Choroid plexus epithelial cell (primary cell): ENCODE results near the gene P2RX6.

ENCODE experiments used
- DNase-seq: peaks from one replicate; pipeline ENCODE4 v3.0.0-alpha.2; 2010; ENCODE audit warnings: low read depth
- H3K4me3 ChIP-seq: 2 replicates; pipeline ENCODE4 v1.5.1; 2011; ENCODE audit warnings: low read depth, mild to moderate bottlenecking, control low read depth, low read length, moderate library complexity
- CTCF ChIP-seq: conservative IDR thresholded peaks from 2 replicates; pipeline ENCODE4 v1.5.1; 2011; ENCODE audit warnings: low read depth, mild to moderate bottlenecking, control low read depth, inconsistent platforms, low read length, moderate library complexity

The P2RX6 gene

GRCh38 chr22:21010426-21011113, 4.4 kb upstream of the P2RX6 start:
- no peak overlapping the region for H3K4me3 ChIP-seq
- no peak for DNase-seq
- no peak for TF ChIP-seq CTCF

- no peak overlapping the region for H3K4me3 ChIP-seq
- DNase-seq = no peak
- no peak for TF ChIP-seq CTCF
Measured at GRCh38 chr22:21012446-21013407, 2.2 kb upstream of the P2RX6 start.

- no peak for DNase-seq
- no peak for TF ChIP-seq CTCF
- H3K4me3 ChIP-seq = peak overlapping the region; percentile 67
Measured at GRCh38 chr22:21013657-21014201, 1.2 kb upstream of the P2RX6 start.

- peak; percentile 94 for DNase-seq
- H3K4me3 ChIP-seq = peak overlapping the region; percentile 67
- TF ChIP-seq CTCF = no peak
Measured at GRCh38 chr22:21014202-21014725, 701 bp upstream of the P2RX6 start.

- no peak for TF ChIP-seq CTCF
- no peak overlapping the region for H3K4me3 ChIP-seq
- DNase-seq = no peak
Measured at GRCh38 chr22:21015466-21016006, 571 bp downstream of the P2RX6 start.

GRCh38 chr22:21016644-21017420, 1.9 kb downstream of the P2RX6 start:
- no peak for DNase-seq
- no peak overlapping the region for H3K4me3 ChIP-seq
- TF ChIP-seq CTCF = no peak
